Esophagus muscularis mucosa (tissue), 4 donors: Measurements from ENCODE around the gene BGN.

Experiments used
- EP300 ChIP-seq: sonication (generic); formaldehyde crosslinking; IDR thresholded peaks from one replicate; pipeline ENCODE4 v1.6.1; 2017; ENCODE audit warnings: antibody characterized with exemption
- POLR2A ChIP-seq: fragments of 450-650 bp; IDR thresholded peaks from one replicate; pipeline ENCODE4 v1.6.1; 2017; ENCODE audit warnings: antibody characterized with exemption, moderate library complexity, mild to moderate bottlenecking, low read depth
- POLR2AphosphoS5 ChIP-seq, 2 donors: sonication (generic); formaldehyde crosslinking; IDR thresholded peaks; one replicate each; pipeline ENCODE4 v1.6.1; 2017; ENCODE audit warnings: antibody characterized with exemption in 2 of 2
- TF ChIP-seq, protein P1 (sequence below), 3 experiments: fragments of 200-600 bp in 2 of 3; fragments of 450-650 bp in 1 of 3; sonication (generic) in 2 of 3; IDR thresholded peaks; one replicate each; pipeline ENCODE4 v1.5.1; 2017 to 2019; ENCODE audit warnings: antibody characterized with exemption in 3 of 3, mild to moderate bottlenecking in 2 of 3, moderate library complexity in 1 of 3

DNA sequence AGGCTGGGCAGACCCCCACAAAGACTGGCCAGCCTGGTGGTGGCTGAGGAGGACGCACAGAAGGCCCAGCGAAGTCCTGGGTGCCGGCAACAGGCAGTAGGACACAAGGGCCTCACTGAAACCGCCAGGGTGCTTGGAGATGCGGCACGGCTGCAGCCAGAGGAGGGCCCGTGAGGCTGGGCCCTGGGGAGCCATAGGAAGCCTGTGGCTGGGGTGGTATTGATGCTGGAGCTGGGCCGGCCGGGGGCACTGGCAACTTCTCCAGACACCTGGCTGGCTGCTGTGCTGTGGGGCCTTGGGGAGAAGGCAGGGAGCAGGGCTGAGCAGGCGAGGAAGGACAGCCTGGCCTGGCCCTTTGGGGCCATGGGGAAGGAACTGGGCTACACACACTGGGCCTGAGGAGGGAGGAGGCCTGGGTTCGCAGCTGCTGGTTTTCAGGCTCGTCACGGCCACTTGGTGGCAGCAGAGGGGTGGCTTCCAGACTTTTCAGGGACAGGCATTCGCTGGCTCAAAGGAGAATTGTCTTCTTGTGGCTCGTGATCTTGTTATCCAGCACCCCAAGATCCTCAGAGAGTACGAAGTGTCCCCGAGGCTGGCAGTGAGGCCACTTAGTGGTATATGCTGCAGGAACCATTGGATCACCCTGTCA, 59.9 kb downstream of the BGN start:
- TF ChIP-seq, protein P1, sequence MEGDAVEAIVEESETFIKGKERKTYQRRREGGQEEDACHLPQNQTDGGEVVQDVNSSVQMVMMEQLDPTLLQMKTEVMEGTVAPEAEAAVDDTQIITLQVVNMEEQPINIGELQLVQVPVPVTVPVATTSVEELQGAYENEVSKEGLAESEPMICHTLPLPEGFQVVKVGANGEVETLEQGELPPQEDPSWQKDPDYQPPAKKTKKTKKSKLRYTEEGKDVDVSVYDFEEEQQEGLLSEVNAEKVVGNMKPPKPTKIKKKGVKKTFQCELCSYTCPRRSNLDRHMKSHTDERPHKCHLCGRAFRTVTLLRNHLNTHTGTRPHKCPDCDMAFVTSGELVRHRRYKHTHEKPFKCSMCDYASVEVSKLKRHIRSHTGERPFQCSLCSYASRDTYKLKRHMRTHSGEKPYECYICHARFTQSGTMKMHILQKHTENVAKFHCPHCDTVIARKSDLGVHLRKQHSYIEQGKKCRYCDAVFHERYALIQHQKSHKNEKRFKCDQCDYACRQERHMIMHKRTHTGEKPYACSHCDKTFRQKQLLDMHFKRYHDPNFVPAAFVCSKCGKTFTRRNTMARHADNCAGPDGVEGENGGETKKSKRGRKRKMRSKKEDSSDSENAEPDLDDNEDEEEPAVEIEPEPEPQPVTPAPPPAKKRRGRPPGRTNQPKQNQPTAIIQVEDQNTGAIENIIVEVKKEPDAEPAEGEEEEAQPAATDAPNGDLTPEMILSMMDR (IDR thresholded peaks at IDR 0.05) = peak; percentile 47 to 67 (median 48)
- TF ChIP-seq POLR2AphosphoS5 (IDR thresholded peaks at IDR 0.05) (peak in 1 of 2 donors; percentile 9), POLR2A (no peak), EP300 (no peak)
